SW 1271 (cell line): Measurements from ENCODE around the gene STAM2.
"Not testable (repeated sequence)": the region's sequence is repeated elsewhere in the genome, so short reads cannot be mapped to it uniquely, and the experiment has no call there.

Experiments
- DNase-seq, 2 experiments: peaks; one replicate each; lab custom pipeline; 2025; lab: John Stamatoyannopoulos, UW

The STAM2 gene

GRCh38 chr2:152172201-152172785, 3.3 kb downstream of the STAM2 start:
- DNase-seq = not testable (repeated sequence)

DNA sequence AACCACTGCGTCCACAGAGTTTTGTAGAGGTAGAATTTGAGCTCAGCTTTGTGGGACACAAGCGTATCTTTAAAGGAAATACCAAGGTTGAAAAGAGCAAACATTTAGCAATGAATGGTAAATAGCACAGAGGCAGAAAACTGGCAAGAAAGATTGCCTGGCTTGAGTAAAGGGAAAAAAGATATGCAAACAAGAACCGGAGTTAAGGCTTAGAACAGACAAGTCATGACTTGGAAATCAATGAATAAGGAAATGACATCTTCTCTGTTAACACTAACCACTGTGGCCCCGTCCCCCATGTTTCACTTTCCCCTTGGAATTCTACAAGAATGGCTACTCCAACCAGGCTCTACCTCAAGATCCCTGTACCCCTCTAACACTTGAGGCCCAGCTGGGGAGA, 3.8 kb downstream of the STAM2 start:
- DNase-seq = no peak

GRCh38 chr2:152169158-152169557, 6.4 kb downstream of the STAM2 start:
- not testable (repeated sequence) for DNase-seq

DNA sequence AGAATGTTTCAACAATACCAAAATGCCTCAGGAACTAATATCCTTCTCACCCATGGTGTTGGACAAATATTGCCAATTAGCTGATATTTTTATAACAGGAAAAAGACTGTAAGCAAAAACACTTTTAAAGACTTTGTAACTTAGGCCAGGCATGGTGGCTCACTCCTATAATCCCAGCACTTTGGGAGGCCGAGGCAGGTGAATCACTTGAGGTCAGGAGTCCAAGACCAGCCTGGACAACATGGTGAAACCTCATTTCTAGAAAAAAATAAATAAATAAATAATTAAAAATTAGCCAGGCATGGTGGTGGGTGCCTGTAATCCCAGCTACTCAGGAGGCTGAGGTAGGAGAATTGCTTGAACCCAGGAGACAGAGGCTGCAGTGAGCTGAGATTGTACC, 8.1 kb downstream of the STAM2 start:
- DNase-seq = not testable (repeated sequence)

DNA sequence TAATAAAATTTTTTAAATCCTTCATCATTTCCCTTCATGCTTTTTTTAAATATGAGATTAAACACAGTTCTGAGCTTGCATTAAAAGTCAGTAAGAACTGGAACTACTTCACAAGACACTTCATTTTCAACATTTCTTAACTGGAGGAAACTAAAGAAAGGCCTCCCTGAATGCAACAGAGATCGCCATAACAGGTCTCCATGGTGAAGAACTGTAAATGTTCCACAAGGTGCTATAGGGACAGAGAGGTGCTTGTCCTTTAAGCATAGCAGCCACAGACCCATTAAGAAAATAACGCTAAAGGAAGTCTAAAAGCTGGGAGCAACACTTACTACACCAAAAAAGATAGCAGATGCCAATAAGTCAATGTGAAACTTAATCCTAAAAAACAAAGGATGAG, 8.5 kb downstream of the STAM2 start:
- DNase-seq = no peak

- DNase-seq = no peak
Measured at GRCh38 chr2:152166633-152167032, 8.9 kb downstream of the STAM2 start.

GRCh38 chr2:152165780-152166179, 9.8 kb downstream of the STAM2 start:
- DNase-seq = no peak

GRCh38 chr2:152165306-152165705, 10.3 kb downstream of the STAM2 start:
- DNase-seq = no peak

DNA sequence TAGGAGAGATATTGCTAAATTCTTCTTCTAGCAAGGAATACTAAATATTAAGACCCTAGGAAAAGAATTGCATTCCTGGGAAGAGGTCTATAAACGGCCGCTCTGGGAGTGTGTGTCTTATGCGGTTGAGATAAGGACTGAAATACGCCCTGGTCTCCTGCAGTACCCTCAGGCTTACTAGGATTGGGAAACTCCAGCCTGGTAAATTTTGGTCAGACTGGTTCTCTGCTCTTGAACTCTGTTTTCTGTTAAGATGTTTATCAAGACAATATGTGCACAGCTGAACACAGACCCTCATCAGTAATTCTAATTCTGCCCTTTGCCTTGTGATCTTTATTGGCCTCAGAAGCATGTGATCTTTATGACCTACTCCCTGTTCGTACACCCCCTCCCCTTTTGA, 11.9 kb downstream of the STAM2 start:
- DNase-seq = not testable (repeated sequence)

DNA sequence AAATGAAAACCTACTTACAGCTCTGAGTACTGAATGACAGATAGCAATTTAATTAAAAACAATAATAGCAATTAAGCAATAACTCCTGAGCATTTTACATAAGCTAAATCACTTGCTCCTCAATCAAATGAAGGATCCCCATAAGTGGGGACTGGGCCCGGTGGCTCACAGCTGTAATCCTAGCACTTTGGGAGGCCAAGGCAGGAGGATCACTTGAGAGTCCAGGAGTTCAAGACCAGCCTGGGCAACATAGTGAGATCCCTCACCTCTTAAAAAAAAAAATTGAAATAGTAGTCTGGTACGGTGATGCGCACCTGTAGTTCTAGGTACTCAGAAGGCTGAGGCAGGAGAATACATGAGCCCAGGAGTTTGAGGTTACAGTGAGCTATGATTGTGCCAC, 13.4 kb downstream of the STAM2 start:
- DNase-seq = no peak

DNA sequence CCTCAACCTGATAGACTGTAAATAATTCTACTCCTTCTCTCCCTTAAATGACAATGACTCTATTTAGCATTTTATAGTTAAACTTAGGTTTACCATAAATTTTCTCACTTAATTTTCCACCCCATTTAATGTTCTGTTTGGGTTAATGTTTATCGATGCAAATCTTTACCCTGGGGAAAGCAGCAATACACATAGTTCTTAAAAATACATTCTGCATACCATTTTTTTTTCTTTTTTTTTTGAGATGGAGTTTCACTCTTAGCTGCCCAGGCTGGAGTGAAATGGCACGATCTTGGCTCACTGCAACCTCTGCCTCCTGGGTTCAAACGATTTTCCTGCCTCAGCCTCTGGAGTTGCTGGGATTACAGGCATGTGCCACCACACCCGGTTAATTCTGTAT, 14.0 kb downstream of the STAM2 start:
- no peak for DNase-seq

GRCh38 chr2:152160378-152160777, 15.2 kb downstream of the STAM2 start:
- not testable (repeated sequence) for DNase-seq

DNA sequence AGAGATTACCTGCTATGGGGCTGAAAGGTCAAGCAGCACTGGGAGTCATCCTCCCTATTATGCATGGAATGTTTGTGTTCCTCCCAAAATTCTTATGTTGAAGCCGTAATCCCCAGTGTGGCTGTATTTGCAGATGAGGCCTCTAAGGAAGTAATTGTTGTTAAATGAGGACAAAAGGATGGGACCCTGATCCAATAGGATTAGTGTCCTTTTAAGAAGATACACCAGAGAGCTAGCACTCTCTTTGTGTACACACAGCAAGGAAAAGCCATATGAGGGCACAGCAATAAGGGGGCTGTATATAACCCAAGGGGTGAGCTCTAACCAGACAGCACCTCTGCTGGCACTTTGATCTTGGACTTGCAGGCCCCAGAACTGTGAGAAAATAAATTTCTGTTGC, 18.3 kb downstream of the STAM2 start:
- no peak for DNase-seq

- DNase-seq = no peak
Measured at GRCh38 chr2:152155209-152155608, 20.4 kb downstream of the STAM2 start.

- DNase-seq = no peak
Measured at GRCh38 chr2:152154462-152154861, 21.1 kb downstream of the STAM2 start.

DNA sequence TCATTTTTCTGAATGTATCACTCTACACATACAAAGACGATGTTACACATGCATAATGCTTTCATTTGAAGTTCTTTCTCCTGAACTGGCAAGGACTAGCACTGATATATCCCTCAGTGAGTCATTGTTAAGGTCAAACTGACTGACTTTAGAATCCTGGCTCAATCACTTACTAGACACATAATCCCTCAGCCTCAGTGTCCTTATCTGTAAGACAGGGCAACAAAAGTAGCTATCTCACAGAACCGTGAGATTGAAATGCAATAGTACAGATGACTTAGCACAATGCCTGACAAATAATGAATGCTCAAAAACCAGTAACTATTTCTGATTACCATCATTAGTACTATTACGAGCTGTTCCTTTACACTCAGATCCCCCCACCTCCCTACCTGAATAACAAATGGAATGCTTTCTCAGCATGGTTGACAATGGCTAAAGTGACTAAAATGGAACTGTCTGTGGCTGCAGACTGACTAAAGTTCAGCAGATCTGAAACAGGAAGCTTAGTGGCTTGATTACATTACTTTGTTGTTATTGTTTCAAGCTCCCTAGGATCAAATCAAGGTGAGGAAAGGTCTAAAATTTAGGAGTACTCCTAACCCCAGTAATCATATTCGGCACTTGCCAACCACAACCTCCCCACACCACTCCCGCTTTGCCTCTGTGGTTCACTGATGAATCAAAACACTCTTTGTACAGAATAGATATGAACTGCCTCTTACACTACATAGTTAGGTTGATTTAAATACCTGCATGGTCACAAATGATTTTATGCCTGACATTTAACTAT, 40.9 kb downstream of the STAM2 start:
- no peak for DNase-seq

DNA sequence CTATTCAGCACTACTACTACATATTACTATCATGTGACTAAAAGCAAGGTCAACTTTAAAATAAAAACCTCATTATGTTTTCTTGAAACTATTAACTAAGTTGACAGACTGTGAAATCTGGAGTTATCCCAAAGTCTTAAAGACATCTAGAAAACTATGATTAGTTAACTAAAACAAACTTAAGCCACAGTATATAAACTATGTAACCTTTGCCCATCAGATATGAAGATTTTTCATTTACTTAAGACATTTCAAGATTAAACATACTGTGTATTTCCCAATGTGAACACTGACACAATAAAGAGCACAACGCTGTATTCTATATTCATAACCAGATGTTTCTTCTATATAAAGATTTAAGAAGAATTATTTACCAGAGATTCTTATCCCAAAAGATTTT, 43.3 kb downstream of the STAM2 start:
- no peak for DNase-seq

DNA sequence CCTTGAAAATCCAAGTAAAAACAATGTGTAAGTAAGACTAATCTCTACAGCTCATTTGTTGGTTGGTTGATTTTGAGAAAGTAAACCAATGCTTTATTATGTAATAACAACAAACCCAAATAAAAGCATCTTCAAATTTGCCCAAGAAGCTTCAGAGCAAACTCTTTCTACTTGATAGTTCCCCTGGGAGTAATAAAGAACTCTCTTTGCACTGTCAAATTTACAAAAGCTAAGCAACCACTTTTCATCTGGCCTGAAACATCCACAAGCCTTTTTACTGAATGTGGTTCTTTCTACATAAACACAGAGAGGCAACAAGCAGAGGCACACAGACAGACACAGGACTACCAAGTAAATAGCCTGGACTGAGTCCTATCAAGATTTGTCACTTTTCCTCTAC, 47.9 kb downstream of the STAM2 start:
- no peak for DNase-seq

- DNase-seq = peak in 1 of 2 experiments; percentile 7
Measured at GRCh38 chr2:152126664-152127063, 48.9 kb downstream of the STAM2 start.

DNA sequence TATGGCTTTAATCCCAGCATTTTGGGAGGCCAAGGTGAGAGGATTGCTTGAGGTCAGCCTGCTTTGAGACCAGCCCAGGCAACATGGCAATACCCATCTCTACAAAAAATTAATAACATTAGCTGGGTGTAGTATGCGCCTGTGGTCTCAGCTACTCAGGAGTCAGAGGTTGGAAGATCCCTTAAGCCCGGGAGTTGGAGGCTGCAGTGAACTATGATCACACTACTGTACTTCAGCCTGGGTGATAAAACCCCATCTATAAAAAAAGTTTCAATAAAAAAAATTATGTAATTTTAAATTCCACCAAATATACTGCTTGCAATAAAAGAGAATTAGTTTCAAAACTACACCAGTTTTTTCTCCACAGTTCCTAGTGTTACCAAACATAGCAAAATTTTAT, 53.4 kb downstream of the STAM2 start:
- DNase-seq = no peak

DNA sequence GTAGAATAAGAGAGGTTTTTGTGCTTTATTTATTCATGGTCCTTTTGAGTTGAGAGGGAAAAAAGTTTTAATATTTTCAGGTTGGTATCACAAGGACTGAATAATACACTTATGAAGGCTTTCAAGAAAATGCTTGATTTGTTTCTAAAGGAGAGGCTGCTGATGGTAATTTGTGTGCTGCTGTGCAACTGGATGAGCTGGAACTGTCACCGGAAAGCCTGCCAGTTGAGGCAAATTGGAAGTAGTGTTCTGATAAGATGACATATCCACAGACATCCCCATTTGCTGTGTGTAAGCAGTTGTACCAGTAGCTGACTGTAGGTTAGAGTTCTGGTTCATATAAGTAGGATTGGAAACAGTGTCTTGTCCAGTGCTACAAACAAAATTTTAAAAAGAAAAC, 55.1 kb downstream of the STAM2 start:
- no peak for DNase-seq

DNA sequence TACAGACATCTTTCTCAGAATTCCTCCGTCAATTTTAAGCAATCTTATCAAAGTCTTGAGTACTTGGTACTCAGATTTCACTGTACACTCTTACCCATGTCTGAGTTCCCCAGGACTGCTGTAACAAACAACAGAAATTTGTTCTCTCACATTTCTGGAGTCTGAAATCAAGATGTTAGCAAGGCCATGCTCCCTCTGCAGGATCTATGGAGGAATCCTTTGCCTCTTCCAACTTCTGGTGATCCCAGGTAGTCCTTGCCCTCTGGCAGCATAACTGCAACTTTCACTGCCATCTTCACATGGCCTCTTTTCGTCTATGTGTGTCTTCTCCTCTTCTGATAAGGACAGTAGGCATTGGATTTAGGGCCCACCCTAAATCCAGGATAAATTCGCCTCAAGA, 59.6 kb downstream of the STAM2 start:
- no peak for DNase-seq

GRCh38 chr2:152114366-152114765, 61.2 kb downstream of the STAM2 start:
- DNase-seq = no peak

- DNase-seq = not testable (repeated sequence)
Measured at GRCh38 chr2:152107140-152107539, 68.4 kb downstream of the STAM2 start.
